LNCAP (cell line): Measurements from ENCODE around the gene STPG2.

Experiments used
- TF ChIP-seq, protein P1 (sequence below): fragments of 450-650 bp; IDR thresholded peaks from 2 replicates; pipeline ENCODE4 v1.5.1; 2017; ENCODE audit warnings: mild to moderate bottlenecking

The STPG2 gene

GRCh38 chr4:97990409-97990808 is 152.9 kb downstream of the STPG2 start:
- TF ChIP-seq, protein P1, sequence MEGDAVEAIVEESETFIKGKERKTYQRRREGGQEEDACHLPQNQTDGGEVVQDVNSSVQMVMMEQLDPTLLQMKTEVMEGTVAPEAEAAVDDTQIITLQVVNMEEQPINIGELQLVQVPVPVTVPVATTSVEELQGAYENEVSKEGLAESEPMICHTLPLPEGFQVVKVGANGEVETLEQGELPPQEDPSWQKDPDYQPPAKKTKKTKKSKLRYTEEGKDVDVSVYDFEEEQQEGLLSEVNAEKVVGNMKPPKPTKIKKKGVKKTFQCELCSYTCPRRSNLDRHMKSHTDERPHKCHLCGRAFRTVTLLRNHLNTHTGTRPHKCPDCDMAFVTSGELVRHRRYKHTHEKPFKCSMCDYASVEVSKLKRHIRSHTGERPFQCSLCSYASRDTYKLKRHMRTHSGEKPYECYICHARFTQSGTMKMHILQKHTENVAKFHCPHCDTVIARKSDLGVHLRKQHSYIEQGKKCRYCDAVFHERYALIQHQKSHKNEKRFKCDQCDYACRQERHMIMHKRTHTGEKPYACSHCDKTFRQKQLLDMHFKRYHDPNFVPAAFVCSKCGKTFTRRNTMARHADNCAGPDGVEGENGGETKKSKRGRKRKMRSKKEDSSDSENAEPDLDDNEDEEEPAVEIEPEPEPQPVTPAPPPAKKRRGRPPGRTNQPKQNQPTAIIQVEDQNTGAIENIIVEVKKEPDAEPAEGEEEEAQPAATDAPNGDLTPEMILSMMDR = no peak

GRCh38 chr4:97987019-97987648 is 156.1 kb downstream of the STPG2 start:
- TF ChIP-seq, protein P1 = peak; percentile 68

DNA sequence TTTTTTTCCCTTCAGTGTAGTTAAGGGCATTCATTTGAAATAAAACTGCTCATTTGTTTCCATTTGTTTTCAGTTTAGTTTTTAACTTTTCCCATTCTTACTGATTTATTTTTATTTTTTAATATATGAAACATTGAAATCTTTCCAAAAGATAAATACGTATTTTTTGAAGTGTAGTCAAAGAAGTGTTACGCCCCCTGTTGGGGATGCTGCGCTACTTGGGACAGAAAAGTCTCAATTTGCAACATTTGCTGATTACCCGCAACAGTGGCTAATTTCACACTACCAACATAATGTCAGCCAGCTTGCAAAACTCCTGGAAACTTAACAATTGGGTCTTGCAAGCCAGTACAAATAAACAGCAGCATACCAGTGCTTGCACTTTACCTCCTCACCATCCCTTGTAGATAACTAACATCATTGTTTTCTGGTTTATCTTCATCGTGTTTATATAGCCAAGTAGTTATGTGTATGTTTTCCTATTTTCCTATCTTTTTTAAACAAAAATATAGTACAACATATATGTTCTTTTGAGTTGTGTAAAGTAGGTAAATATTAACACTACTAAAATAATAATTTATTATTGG is 158.6 kb downstream of the STPG2 start:
- TF ChIP-seq, protein P1 = peak; percentile 32; the same call in 1 of the 2 replicates

- TF ChIP-seq, protein P1 = no peak
These were observed 164.3 kb downstream of the STPG2 start for GRCh38 chr4:97978791-97979488.

- TF ChIP-seq, protein P1 = no peak
These were observed 189.9 kb downstream of the STPG2 start for GRCh38 chr4:97953171-97953941.

DNA sequence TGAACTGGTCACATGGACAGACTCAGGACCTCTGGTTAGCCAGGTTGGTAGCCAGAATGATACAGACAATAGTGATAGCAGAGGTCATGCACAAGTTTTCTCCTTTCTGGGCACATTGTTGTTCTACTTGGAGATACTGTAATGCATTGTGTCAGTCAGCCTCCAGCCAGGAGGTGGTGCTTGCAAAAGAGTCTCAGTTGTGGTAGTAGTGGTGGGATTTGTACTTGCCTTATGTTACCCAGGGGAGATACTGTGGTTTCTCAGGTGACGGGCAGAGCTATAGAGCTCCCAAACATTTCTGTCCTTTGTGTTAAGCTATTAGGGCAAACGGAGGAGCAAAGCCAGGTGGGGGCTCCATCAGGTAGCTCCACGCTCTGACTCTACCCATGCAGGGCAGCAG is 190.5 kb downstream of the STPG2 start:
- TF ChIP-seq, protein P1 = no peak

- TF ChIP-seq, protein P1 = no peak
These were observed 192.4 kb downstream of the STPG2 start for GRCh38 chr4:97950836-97951235.
